ENCODE data around the gene OTUD3. TPM values are rescaled to one million over a fixed set of nuclear protein-coding genes. Genes with fewer than 3 reads are reported as not detected.

The OTUD3 gene
- total and polyA plus RNA-seq, 2 of the 13 experiments (the other 11 are each of a cell fraction or from before 2014, with no cell fraction given), result 5.2 to 7.5 TPM

- WGBS (ENCODE audit: low lambda C conversion rate), result 19% methylated on average over 5 of the region's 5 CpGs
- POLR2A ChIA-PET, result no interaction called here
- TF ChIP-seq ZNF20 (CRISPR knock-in tag; IDR thresholded peaks at IDR 0.05) (no peak), ZZZ3 (CRISPR knock-in tag; IDR thresholded peaks at IDR 0.05; ENCODE audit: borderline replicate concordance) (no peak), ZNF362 (CRISPR knock-in tag; IDR thresholded peaks at IDR 0.05; ENCODE audit: borderline replicate concordance) (no peak), NBN (conservative IDR thresholded peaks at IDR 0.05) (no peak), ZNF234 (CRISPR knock-in tag; conservative IDR thresholded peaks at IDR 0.05) (no peak), U2AF2 (IDR thresholded peaks at IDR 0.05; ENCODE audit: low read depth, low read length) (no peak), GMEB1 (CRISPR knock-in tag; IDR thresholded peaks at IDR 0.05; ENCODE audit: borderline replicate concordance) (no peak), GLMP (CRISPR knock-in tag; IDR thresholded peaks at IDR 0.05; ENCODE audit: borderline replicate concordance) (no peak), TCF7L2 (IDR thresholded peaks at IDR 0.05; ENCODE audit: low read depth, low read length) (no peak), SIX1 (CRISPR knock-in tag; IDR thresholded peaks at IDR 0.05; ENCODE audit: borderline replicate concordance) (no peak), ZEB1 (IDR thresholded peaks at IDR 0.05; ENCODE audit: insufficient replicate concordance, low read depth) (no peak), MATR3 (CRISPR knock-in tag; IDR thresholded peaks at IDR 0.05) (no peak), HES4 (CRISPR knock-in tag; IDR thresholded peaks at IDR 0.05; ENCODE audit: borderline replicate concordance) (no peak), TP53 (CRISPR knock-in tag; conservative IDR thresholded peaks at IDR 0.05) (no peak), ZNF530 (CRISPR knock-in tag; IDR thresholded peaks at IDR 0.05; ENCODE audit: low read depth) (no peak)
- TF ChIP-seq, protein P1, sequence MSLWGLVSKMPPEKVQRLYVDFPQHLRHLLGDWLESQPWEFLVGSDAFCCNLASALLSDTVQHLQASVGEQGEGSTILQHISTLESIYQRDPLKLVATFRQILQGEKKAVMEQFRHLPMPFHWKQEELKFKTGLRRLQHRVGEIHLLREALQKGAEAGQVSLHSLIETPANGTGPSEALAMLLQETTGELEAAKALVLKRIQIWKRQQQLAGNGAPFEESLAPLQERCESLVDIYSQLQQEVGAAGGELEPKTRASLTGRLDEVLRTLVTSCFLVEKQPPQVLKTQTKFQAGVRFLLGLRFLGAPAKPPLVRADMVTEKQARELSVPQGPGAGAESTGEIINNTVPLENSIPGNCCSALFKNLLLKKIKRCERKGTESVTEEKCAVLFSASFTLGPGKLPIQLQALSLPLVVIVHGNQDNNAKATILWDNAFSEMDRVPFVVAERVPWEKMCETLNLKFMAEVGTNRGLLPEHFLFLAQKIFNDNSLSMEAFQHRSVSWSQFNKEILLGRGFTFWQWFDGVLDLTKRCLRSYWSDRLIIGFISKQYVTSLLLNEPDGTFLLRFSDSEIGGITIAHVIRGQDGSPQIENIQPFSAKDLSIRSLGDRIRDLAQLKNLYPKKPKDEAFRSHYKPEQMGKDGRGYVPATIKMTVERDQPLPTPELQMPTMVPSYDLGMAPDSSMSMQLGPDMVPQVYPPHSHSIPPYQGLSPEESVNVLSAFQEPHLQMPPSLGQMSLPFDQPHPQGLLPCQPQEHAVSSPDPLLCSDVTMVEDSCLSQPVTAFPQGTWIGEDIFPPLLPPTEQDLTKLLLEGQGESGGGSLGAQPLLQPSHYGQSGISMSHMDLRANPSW (CRISPR knock-in tag; IDR thresholded peaks at IDR 0.05; ENCODE audit: borderline replicate concordance), result no peak
- TF ChIP-seq, protein P2, sequence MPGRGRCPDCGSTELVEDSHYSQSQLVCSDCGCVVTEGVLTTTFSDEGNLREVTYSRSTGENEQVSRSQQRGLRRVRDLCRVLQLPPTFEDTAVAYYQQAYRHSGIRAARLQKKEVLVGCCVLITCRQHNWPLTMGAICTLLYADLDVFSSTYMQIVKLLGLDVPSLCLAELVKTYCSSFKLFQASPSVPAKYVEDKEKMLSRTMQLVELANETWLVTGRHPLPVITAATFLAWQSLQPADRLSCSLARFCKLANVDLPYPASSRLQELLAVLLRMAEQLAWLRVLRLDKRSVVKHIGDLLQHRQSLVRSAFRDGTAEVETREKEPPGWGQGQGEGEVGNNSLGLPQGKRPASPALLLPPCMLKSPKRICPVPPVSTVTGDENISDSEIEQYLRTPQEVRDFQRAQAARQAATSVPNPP (CRISPR knock-in tag; IDR thresholded peaks at IDR 0.05), result no peak
Measured at GRCh38 chr1:19858893-19859292, 23.3 kb upstream of the OTUD3 start.

More at GRCh38 chr1:19858893-19859292, 23.3 kb upstream of the OTUD3 start:
- H3K27ac ChIP-seq (ENCODE audit: extremely low read length, insufficient read depth, low read length), result no peak overlapping the region
- DNase-seq (ENCODE audit: low spot score) (no peak), ATAC-seq (no peak), FAIRE-seq (no peak)
- no peaks in the 10 kb centered on the region for H3K27me3 ChIP-seq (ENCODE audit: control insufficient read depth in 1 of 2, insufficient read depth in 2 of 2, low read length in 2 of 2)
- H4K20me1 ChIP-seq (ENCODE audit: insufficient read depth, low read length), result no peaks in the 10 kb centered on the region
- H3K79me2 ChIP-seq (ENCODE audit: insufficient read depth, low read length), result no peaks in the 10 kb centered on the region
- no peak overlapping the region for H3K9ac ChIP-seq (ENCODE audit: insufficient read depth, low read depth, low read length)
- no peak overlapping the region for H3K4me2 ChIP-seq (ENCODE audit: low read depth, low read length)
- intact Hi-C loops (cut with micrococcal nuclease; ENCODE audit: unreplicated experiment), result no loop called here
- in situ Hi-C loops (cut with HindIII; ENCODE audit: extremely low pct_ligation_motif_present, low pct_unique_long_range_greater_than_20kb), result no loop called here
- H3K36me3 ChIP-seq (replicated peaks in 1 of 2; ENCODE audit: control insufficient read depth in 1 of 2, insufficient read depth in 2 of 2, low read length in 2 of 2), result no peaks in the 10 kb centered on the region
- no peak overlapping the region for H2AFZ ChIP-seq (ENCODE audit: low read length)
- peaks cover 24% of the 10 kb centered on the region for H3K4me1 ChIP-seq (ENCODE audit: insufficient read depth, low read length)
- no TSS peak for BruUV-seq (replicated peaks)
- H3K4me3 ChIP-seq (replicated peaks in 1 of 3; ENCODE audit: insufficient read depth in 1 of 3, low read depth in 2 of 3, low read length in 3 of 3), result no peak overlapping the region
- CTCF ChIA-PET (ENCODE audit: low intra/inter-chr PET ratio, low total read pairs), result no interaction called here
- no peaks in the 10 kb centered on the region; the same call in 1 of the 2 replicates for H3K9me3 ChIP-seq (ENCODE audit: low read length)
